H1 (cell line): ENCODE data around the gene NR5A2. TPM values are rescaled to one million over a fixed set of nuclear protein-coding genes. Genes with fewer than 3 reads are reported as not detected.

ENCODE experiments used
- CTCF ChIA-PET: fragments of 300-600 bp; sonication (Branson Sonifier 250); formaldehyde crosslinking; loops from one replicate; lab custom pipeline; 2021; ENCODE audit not compliant: partially characterized antibody; lab: Charles Lee
- POLR2A ChIA-PET: fragments of 300-600 bp; sonication (Branson Sonifier 250); formaldehyde crosslinking; loops from one replicate; lab custom pipeline; 2021; ENCODE audit warnings: inconsistent platforms; ENCODE audit not compliant: partially characterized antibody; lab: Charles Lee
- DNase-seq, 2 experiments: peaks; one replicate each; pipeline versions ENCODE4 v3.0.0 to v3.0.0-alpha.2; 2010 to 2022; ENCODE audit warnings: low spot score in 2 of 2, low read depth in 1 of 2, mixed read lengths in 1 of 2
- FAIRE-seq: peaks from 2 replicates; lab custom pipeline; 2011; peaks lifted over from hg19 to GRCh38; lab: Jason Lieb, UNC
- H2AFZ ChIP-seq: 2 replicates; pipeline ENCODE4 v1.8.1; 2012; ENCODE audit warnings: low read length, inconsistent platforms
- H2AK5ac ChIP-seq: 2 replicates; pipeline ENCODE4 v1.6.1; 2013; ENCODE audit warnings: low read depth, low read length
- H2BK120ac ChIP-seq: replicated peaks from 2 replicates; pipeline ENCODE3; 2013; ENCODE audit warnings: low read depth, low read length, inconsistent platforms
- H2BK12ac ChIP-seq: 2 replicates; pipeline ENCODE4 v1.6.1; 2013; ENCODE audit warnings: low read depth, low read length
- H2BK15ac ChIP-seq: 2 replicates; pipeline ENCODE4 v1.6.1; 2013; ENCODE audit warnings: low read length
- H2BK20ac ChIP-seq: 2 replicates; pipeline ENCODE4 v1.6.1; 2013; ENCODE audit warnings: low read length
- H2BK5ac ChIP-seq: 2 replicates; pipeline ENCODE4 v1.6.1; 2013; ENCODE audit warnings: low read depth, low read length
- H3K14ac ChIP-seq: 2 replicates; pipeline ENCODE4 v1.6.1; 2013; ENCODE audit warnings: inconsistent platforms; ENCODE audit not compliant: insufficient read length
- H3K18ac ChIP-seq: 2 replicates; pipeline ENCODE4 v1.6.1; 2013; ENCODE audit warnings: low read length; ENCODE audit errors: extremely low read depth
- H3K23ac ChIP-seq: 2 replicates; pipeline ENCODE4 v1.6.1; 2013; ENCODE audit warnings: inconsistent platforms; ENCODE audit not compliant: insufficient read length
- H3K23me2 ChIP-seq: 2 replicates; pipeline ENCODE4 v1.6.1; 2013; ENCODE audit warnings: low read depth, low read length
- H3K27ac ChIP-seq: 2 replicates; pipeline ENCODE4 v1.6.1; 2011; ENCODE audit warnings: low read depth, low read length, inconsistent platforms
- H3K27me3 ChIP-seq, 4 experiments: replicated peaks in 1 of 4; 1 replicate in 1 of 4; 2 replicates in 3 of 4; pipeline versions ENCODE4 v1.6.1 to v1.8.1; 2011 to 2013; ENCODE audit warnings: low read length in 3 of 4, mild to moderate bottlenecking in 3 of 4, inconsistent platforms in 2 of 4, mixed read lengths in 2 of 4, moderate library complexity in 1 of 4; ENCODE audit not compliant: control insufficient read depth in 3 of 4, insufficient read depth in 3 of 4; ENCODE audit errors: extremely low read depth in 1 of 4
- H3K36me3 ChIP-seq, 4 experiments: 2 replicates each; pipeline versions ENCODE4 v1.6.1 to v1.8.1; 2011 to 2013; ENCODE audit warnings: mild to moderate bottlenecking in 4 of 4, low read length in 3 of 4, moderate library complexity in 2 of 4, control low read depth in 1 of 4, inconsistent platforms in 1 of 4; ENCODE audit not compliant: insufficient read depth in 4 of 4, control insufficient read depth in 2 of 4
- H3K4ac ChIP-seq: replicated peaks from 2 replicates; pipeline ENCODE3; 2013; ENCODE audit warnings: low read length, low read depth, mixed read lengths, inconsistent platforms; ENCODE audit not compliant: insufficient read length
- H3K4me1 ChIP-seq, 4 experiments: replicated peaks in 1 of 4; 1 replicate in 1 of 4; 2 replicates in 3 of 4; pipeline versions ENCODE4 v1.6.1 to v1.8.1; 2011 to 2013; ENCODE audit warnings: low read length in 3 of 4, inconsistent platforms in 2 of 4, mixed read lengths in 1 of 4; ENCODE audit not compliant: insufficient read depth in 4 of 4, control insufficient read depth in 3 of 4
- H3K4me2 ChIP-seq, 2 experiments: 2 replicates each; pipeline versions ENCODE4 v1.6.1 to v1.8.1; 2011 to 2013; ENCODE audit warnings: low read depth in 2 of 2, low read length in 2 of 2, control low read depth in 1 of 2, inconsistent platforms in 1 of 2, mild to moderate bottlenecking in 1 of 2; ENCODE audit not compliant: insufficient read depth in 1 of 2
- H3K4me3 ChIP-seq, 4 experiments: fragments of 200-600, 300-600 bp in 1 of 4; sonication (generic), shearing (Covaris generic), sonication (Bioruptor Twin) in 1 of 4; 2 replicates each; pipeline versions ENCODE4 v1.5.1 to v1.8.1; 2011 to 2016; ENCODE audit warnings: low read length in 4 of 4, low read depth in 3 of 4, control low read depth in 2 of 4, inconsistent platforms in 2 of 4, mild to moderate bottlenecking in 2 of 4, mixed read lengths in 1 of 4, moderate library complexity in 1 of 4; ENCODE audit not compliant: insufficient read depth in 2 of 4; ENCODE audit errors: extremely low read depth in 1 of 4
- H3K56ac ChIP-seq: replicated peaks from 2 replicates; pipeline ENCODE3; 2013; ENCODE audit warnings: low read depth, mild to moderate bottlenecking, mixed read lengths, low read length, inconsistent platforms; ENCODE audit not compliant: insufficient read length
- H3K79me1 ChIP-seq: 2 replicates; pipeline ENCODE4 v1.6.1; 2013; ENCODE audit warnings: low read depth, low read length, control low read depth
- H3K79me2 ChIP-seq, 2 experiments: 2 replicates each; pipeline versions ENCODE4 v1.6.1 to v1.8.1; 2012 to 2013; ENCODE audit warnings: low read length in 2 of 2, mild to moderate bottlenecking in 2 of 2, inconsistent platforms in 1 of 2; ENCODE audit not compliant: insufficient read depth in 2 of 2, control insufficient read depth in 1 of 2
- H3K9ac ChIP-seq, 4 experiments: replicated peaks in 1 of 4; 1 replicate in 1 of 4; 2 replicates in 3 of 4; pipeline versions ENCODE4 v1.6.1 to v1.8.1; 2011 to 2013; ENCODE audit warnings: low read depth in 3 of 4, low read length in 3 of 4, control low read depth in 2 of 4, mild to moderate bottlenecking in 2 of 4, moderate library complexity in 2 of 4, inconsistent platforms in 1 of 4; ENCODE audit errors: extremely low read depth in 1 of 4
- H3K9me3 ChIP-seq, 2 experiments: 2 replicates each; pipeline versions ENCODE4 v1.6.1 to v1.8.1; 2012 to 2013; ENCODE audit warnings: mild to moderate bottlenecking in 2 of 2, moderate library complexity in 2 of 2, control low read depth in 1 of 2, inconsistent platforms in 1 of 2, low read depth in 1 of 2, low read length in 1 of 2, mixed read lengths in 1 of 2; ENCODE audit not compliant: insufficient read depth in 2 of 2
- H4K20me1 ChIP-seq, 2 experiments: replicated peaks in 1 of 2; 2 replicates each; pipeline versions ENCODE3 to v1.8.1; 2011 to 2013; ENCODE audit warnings: inconsistent platforms in 2 of 2, low read length in 2 of 2, mild to moderate bottlenecking in 1 of 2; ENCODE audit not compliant: insufficient read depth in 2 of 2, control insufficient read depth in 1 of 2
- H4K5ac ChIP-seq: 2 replicates; pipeline ENCODE4 v1.6.1; 2013; ENCODE audit warnings: low read length, low read depth, mixed read lengths, inconsistent platforms; ENCODE audit not compliant: insufficient read length
- H4K8ac ChIP-seq: 2 replicates; pipeline ENCODE4 v1.8.0; 2013; ENCODE audit warnings: mild to moderate bottlenecking, moderate library complexity, low read length, inconsistent platforms; ENCODE audit not compliant: insufficient read depth; ENCODE audit errors: extremely low read depth
- H4K91ac ChIP-seq: replicated peaks from 2 replicates; pipeline ENCODE3; 2013; ENCODE audit warnings: low read length, mixed read lengths, inconsistent platforms; ENCODE audit not compliant: insufficient read length
- CEBPB ChIP-seq: IDR thresholded peaks from 2 replicates; pipeline ENCODE4 v1.6.1; 2012; ENCODE audit warnings: low read depth, low read length
- CTBP2 ChIP-seq: IDR thresholded peaks from 2 replicates; pipeline ENCODE4 v1.7.0; 2011; ENCODE audit warnings: borderline replicate concordance, mild to moderate bottlenecking, moderate library complexity, mixed read lengths, low read length; ENCODE audit not compliant: insufficient read depth, insufficient read length
- JUND ChIP-seq: IDR thresholded peaks from 2 replicates; pipeline ENCODE4 v1.6.1; 2011; ENCODE audit warnings: mild to moderate bottlenecking, improper control_type of control experiment, low read length
- NANOG ChIP-seq: IDR thresholded peaks from 2 replicates; pipeline ENCODE4 v1.6.1; 2011; ENCODE audit warnings: low read length, low read depth, mild to moderate bottlenecking, inconsistent platforms; ENCODE audit not compliant: insufficient read depth, poor library complexity, severe bottlenecking
- SIN3A ChIP-seq, 2 experiments: IDR thresholded peaks in 1 of 2; conservative IDR thresholded peaks in 1 of 2; 2 replicates each; pipeline ENCODE4 v1.6.1; 2011 to 2012; ENCODE audit warnings: low read length in 2 of 2, improper control_type of control experiment in 1 of 2, low read depth in 1 of 2, mild to moderate bottlenecking in 1 of 2
- YY1 ChIP-seq: IDR thresholded peaks from 2 replicates; pipeline ENCODE4 v1.6.1; 2011; ENCODE audit warnings: low read depth, mild to moderate bottlenecking, low read length
- WGBS, 2 experiments: shearing (Covaris generic) in 1 of 2; methylation state at CpG; one replicate each; pipeline versions ENCODE4 v1.1.6 to v1.1.7; 2013 to 2015; ENCODE audit warnings: low lambda C conversion rate in 2 of 2, mixed read lengths in 2 of 2, inconsistent platforms in 1 of 2, low coverage in 1 of 2, missing lambda C conversion rate in 1 of 2; ENCODE audit not compliant: insufficient replicate concordance in 2 of 2, insufficient coverage in 1 of 2, insufficient read length in 1 of 2; ENCODE audit errors: extremely low coverage in 1 of 2, missing lambda C conversion rate in 1 of 2; 5-methylcytosine and 5-hydroxymethylcytosine counted together
- polyA plus RNA-seq, 7 experiments: library from polyadenylated mRNA; depleted of rRNA in 3 of 7; stranded (reverse) in 5 of 7; unstranded in 2 of 7; fragments of >200 nt in 5 of 7; fragments of 200-250 nt in 2 of 7; gene quantifications; 1 replicate in 5 of 7; 2 replicates in 1 of 7; 4 replicates in 1 of 7; pipeline versions ENCODE4 v1.2.1 to v1.2.3, GENCODE V29; 2011 to 2013; ENCODE audit warnings: missing spikeins in 2 of 7, mixed read lengths in 2 of 7
- total RNA-seq: library from RNA; stranded (reverse); fragmentation: NEBNext Ultra II Directional; extraction: Animal tissue kit (Norgen Biotek cat#: 25700); gene quantifications from 2 replicates; pipeline ENCODE4 v1.2.1, GENCODE V29; 2021
- TF ChIP-seq, protein P1 (sequence below): IDR thresholded peaks from 2 replicates; pipeline ENCODE4 v1.6.1; 2011; ENCODE audit warnings: low read length, improper control_type of control experiment

NR5A2 gene
- total and polyA plus RNA-seq, 2 of the 8 experiments (the other 6 are each of a cell fraction or from before 2014, with no cell fraction given) = 1.7 to 11.6 TPM

DNA sequence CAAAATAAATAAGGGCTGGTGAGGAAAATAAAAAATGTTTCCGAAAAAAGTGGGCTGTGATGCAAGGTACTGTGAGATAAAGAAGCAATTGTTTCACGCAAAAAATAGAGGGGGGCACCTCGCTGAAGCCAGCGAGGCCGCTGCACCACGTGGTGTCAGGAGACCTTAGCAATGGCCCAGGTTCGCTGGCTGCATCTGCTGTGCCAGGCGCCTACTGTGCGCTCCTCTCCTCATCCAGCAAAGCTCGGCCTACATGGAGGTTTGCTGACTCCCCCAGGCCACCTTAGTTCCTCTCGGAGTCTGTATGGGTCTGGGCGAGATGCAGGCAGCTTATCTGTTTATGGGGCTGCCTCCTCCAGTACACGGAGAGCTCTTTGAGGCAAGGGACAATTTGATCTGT lies 119.6 kb downstream of the NR5A2 start:
- 91% methylated on average over 13 of the region's 13 CpGs; no CpG with 5 or more reads in 1 of the 2 experiments for WGBS, 2 experiments
- H4K91ac ChIP-seq = no peak overlapping the region
- H3K79me2 ChIP-seq = no peaks in the 10 kb centered on the region
- H3K27me3 ChIP-seq = no peaks in the 10 kb centered on the region
- H2AK5ac ChIP-seq = no peak overlapping the region
- FAIRE-seq (no peak), DNase-seq (no peak)
- H3K18ac ChIP-seq = no peak overlapping the region
- no peak overlapping the region for H2BK20ac ChIP-seq
- H3K4me1 ChIP-seq = no peaks in the 10 kb centered on the region
- H3K36me3 ChIP-seq = peaks cover 0 to 4% (median 0%) of the 10 kb centered on the region in 4 experiments; a peak in 1 of 8 replicates
- H2BK15ac ChIP-seq = no peak overlapping the region
- no peak overlapping the region for H3K4ac ChIP-seq
- no peaks in the 10 kb centered on the region; a peak in 1 of 4 replicates for H3K9me3 ChIP-seq
- H4K8ac ChIP-seq = no peak overlapping the region
- no peak overlapping the region for H3K23ac ChIP-seq
- no peak overlapping the region for H3K4me3 ChIP-seq
- H3K27ac ChIP-seq = no peak overlapping the region
- no peak overlapping the region for H3K14ac ChIP-seq
- H3K9ac ChIP-seq = no peak overlapping the region
- no peaks in the 10 kb centered on the region for H4K20me1 ChIP-seq
- H2AFZ ChIP-seq = no peak overlapping the region
- H3K79me1 ChIP-seq = no peaks in the 10 kb centered on the region
- no peak overlapping the region for H2BK120ac ChIP-seq
- TF ChIP-seq, protein P1, sequence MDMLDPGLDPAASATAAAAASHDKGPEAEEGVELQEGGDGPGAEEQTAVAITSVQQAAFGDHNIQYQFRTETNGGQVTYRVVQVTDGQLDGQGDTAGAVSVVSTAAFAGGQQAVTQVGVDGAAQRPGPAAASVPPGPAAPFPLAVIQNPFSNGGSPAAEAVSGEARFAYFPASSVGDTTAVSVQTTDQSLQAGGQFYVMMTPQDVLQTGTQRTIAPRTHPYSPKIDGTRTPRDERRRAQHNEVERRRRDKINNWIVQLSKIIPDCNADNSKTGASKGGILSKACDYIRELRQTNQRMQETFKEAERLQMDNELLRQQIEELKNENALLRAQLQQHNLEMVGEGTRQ = no peak
- TF ChIP-seq SIN3A (conservative IDR thresholded peaks at IDR 0.05 in 1 of 2, IDR thresholded peaks at IDR 0.05 in 1 of 2; ENCODE audit: low read depth in 1 of 2, low read length in 2 of 2) (no peak), CTBP2 (no peak), NANOG (no peak), YY1 (no peak), CEBPB (no peak), JUND (no peak)
- H2BK12ac ChIP-seq = no peak overlapping the region
- no peak overlapping the region for H2BK5ac ChIP-seq
- CTCF ChIA-PET = interaction anchor here (1.0 to 1.9 kb wide), 4 partner anchors 8 to 167 kb away, joined by 3 to 5 read pairs (median 4); no protein-coding TSS in a partner anchor
- no peak overlapping the region for H3K4me2 ChIP-seq
- no peak overlapping the region for H3K56ac ChIP-seq
- no peak overlapping the region for H4K5ac ChIP-seq
- POLR2A ChIA-PET = no interaction called here
- no peaks in the 10 kb centered on the region; the same call in 1 of the 2 replicates for H3K23me2 ChIP-seq
